NCI-H82 (cell line): ENCODE results near the gene PARK7.
A peak's percentile ranks its signal among the peaks of the same experiment; 100 is the strongest.

ENCODE experiments used
- DNase-seq: peaks from one replicate; lab custom pipeline; 2025; lab: John Stamatoyannopoulos, UW

Gene PARK7

GRCh38 chr1:8024329-8024728, 62.8 kb downstream of the PARK7 start:
- no peak for DNase-seq

- DNase-seq, result peak; percentile 40
Measured at GRCh38 chr1:8025061-8025670, 63.7 kb downstream of the PARK7 start.

GRCh38 chr1:8025671-8026144, 64.2 kb downstream of the PARK7 start:
- DNase-seq, result no peak

- peak; percentile 95 for DNase-seq
Measured at GRCh38 chr1:8026153-8026975, 64.9 kb downstream of the PARK7 start, which contains the start of gene ERRFI1. Gene ERRFI1, minus strand, starts transcription at chr1:8026309. Its CDS starts 10,690 bp downstream, at chr1:8015619.

- DNase-seq, result no peak
Measured at GRCh38 chr1:8026976-8027747, 65.7 kb downstream of the PARK7 start.

- no peak for DNase-seq
Measured at GRCh38 chr1:8027748-8028570, 66.4 kb downstream of the PARK7 start.

GRCh38 chr1:8028571-8028910, 67.0 kb downstream of the PARK7 start:
- no peak for DNase-seq

GRCh38 chr1:8031176-8031785, 69.8 kb downstream of the PARK7 start:
- DNase-seq, result peak; percentile 53

GRCh38 chr1:8032366-8032910, 70.9 kb downstream of the PARK7 start:
- DNase-seq, result no peak

- DNase-seq, result no peak
Measured at GRCh38 chr1:8033322-8033721, 71.8 kb downstream of the PARK7 start.
